K562 (cell line): Measurements from ENCODE around the gene CCDC136. TPM values are rescaled to one million over a fixed set of nuclear protein-coding genes. Genes with fewer than 3 reads are reported as not detected.

ENCODE experiments used
- BMI1 ChIP-seq: fragments of 150-350 bp; IDR thresholded peaks from 2 replicates; pipeline ENCODE4 v1.6.1; 2014; ENCODE audit warnings: low read length
- CBX2 ChIP-seq: fragments of 200-600 bp; sonication (generic); IDR thresholded peaks from one replicate; pipeline ENCODE4 v1.6.1; 2012; ENCODE audit warnings: mild to moderate bottlenecking, low read length, inconsistent platforms; ENCODE audit not compliant: insufficient read depth, poor library complexity, severe bottlenecking
- CSDE1 ChIP-seq, 2 experiments: fragments of 450-650 bp; IDR thresholded peaks; 2 replicates each; pipeline ENCODE4 v1.6.1; 2016; ENCODE audit warnings: mild to moderate bottlenecking in 1 of 2
- DPF2 ChIP-seq: fragments of 450-650 bp; IDR thresholded peaks from 2 replicates; pipeline ENCODE4 v1.6.1; 2016
- ERF ChIP-seq: fragments of 450-650 bp; formaldehyde crosslinking; IDR thresholded peaks from 2 replicates; pipeline ENCODE4 v1.4.0; 2020; ENCODE audit warnings: mild to moderate bottlenecking, mixed read lengths
- EWSR1 ChIP-seq: fragments of 450-650 bp; IDR thresholded peaks from 2 replicates; pipeline ENCODE4 v1.6.1; 2018; ENCODE audit warnings: borderline replicate concordance, mild to moderate bottlenecking, low read depth, moderate library complexity; ENCODE audit not compliant: partially characterized antibody
- HOXB6 ChIP-seq: fragments of 250-450 bp; sonication (Bioruptor Pico); IDR thresholded peaks from 2 replicates; pipeline ENCODE4 v1.5.1; 2022; ENCODE audit warnings: mild to moderate bottlenecking, borderline replicate concordance
- MEF2D ChIP-seq: conservative IDR thresholded peaks from 2 replicates; pipeline ENCODE4 v1.6.1; 2016; ENCODE audit warnings: low read depth, missing genetic modification characterization, missing compliant biosample characterization
- MYBL2 ChIP-seq, 2 experiments: fragments of 450-650 bp in 1 of 2; sonication (generic) in 1 of 2; formaldehyde crosslinking in 1 of 2; IDR thresholded peaks; 2 replicates each; pipeline versions ENCODE4 v1.6.1 to v1.8.1; 2017 to 2022; ENCODE audit warnings: borderline replicate concordance in 1 of 2, inconsistent platforms in 1 of 2, low read depth in 1 of 2, mild to moderate bottlenecking in 1 of 2, missing genetic modification reagents in 1 of 2, moderate library complexity in 1 of 2
- NR2F6 ChIP-seq: fragments of 450-650 bp; formaldehyde crosslinking; IDR thresholded peaks from 2 replicates; pipeline ENCODE4 v1.4.0; 2020; ENCODE audit warnings: mild to moderate bottlenecking
- PRMT5 ChIP-seq: sonication (generic); formaldehyde crosslinking; IDR thresholded peaks from 2 replicates; pipeline ENCODE4 v1.5.0; 2020; ENCODE audit warnings: missing genetic modification reagents
- SIRT6 ChIP-seq: IDR thresholded peaks from one replicate; pipeline ENCODE4 v1.6.1; 2012; ENCODE audit warnings: low read depth, mild to moderate bottlenecking, control low read depth, inconsistent platforms, low read length, moderate library complexity
- SIX5 ChIP-seq, 2 experiments: IDR thresholded peaks; 2 replicates each; pipeline ENCODE4 v1.6.1; 2011; ENCODE audit warnings: low read length in 2 of 2, borderline replicate concordance in 1 of 2, low read depth in 1 of 2, mild to moderate bottlenecking in 1 of 2, moderate library complexity in 1 of 2; ENCODE audit not compliant: insufficient read depth in 1 of 2
- SRSF7 ChIP-seq: fragments of 200-400 bp; formaldehyde crosslinking; optimal IDR thresholded peaks from 2 replicates; pipeline ENCODE3; 2017; ENCODE audit warnings: mild to moderate bottlenecking, low read depth, low read length
- SRSF9 ChIP-seq: fragments of 200-400 bp; formaldehyde crosslinking; IDR thresholded peaks from 2 replicates; pipeline ENCODE4 v1.6.1; 2017; ENCODE audit warnings: low read depth, low read length, borderline replicate concordance
- TBL1XR1 ChIP-seq, 2 experiments: IDR thresholded peaks; 2 replicates each; pipeline ENCODE4 v1.6.1; 2012; ENCODE audit warnings: improper control_type of control experiment in 2 of 2, low read length in 2 of 2, mild to moderate bottlenecking in 1 of 2
- TBP ChIP-seq: optimal IDR thresholded peaks from 2 replicates; pipeline ENCODE3; 2011; ENCODE audit warnings: low read depth, low read length, improper control_type of control experiment
- ZBTB7A ChIP-seq: IDR thresholded peaks from 2 replicates; pipeline ENCODE4 v1.6.1; 2011; ENCODE audit warnings: low read depth, mild to moderate bottlenecking, low read length, moderate library complexity, borderline replicate concordance; ENCODE audit not compliant: control insufficient read depth
- ZKSCAN3 ChIP-seq: fragments of 250-450 bp; sonication (Bioruptor Pico); IDR thresholded peaks from 2 replicates; pipeline ENCODE4 v1.4.0; 2020
- ZNF212 ChIP-seq: fragments of 450-650 bp; formaldehyde crosslinking; IDR thresholded peaks from 2 replicates; pipeline ENCODE4 v1.4.0; 2020; ENCODE audit warnings: mild to moderate bottlenecking
- ZNF77 ChIP-seq: fragments of 250-450 bp; sonication (Bioruptor Pico); IDR thresholded peaks from 2 replicates; pipeline ENCODE4 v1.5.0; 2020
- polyA plus RNA-seq, 8 experiments: library from polyadenylated mRNA; depleted of rRNA in 4 of 8; stranded (reverse) in 5 of 8; unstranded in 3 of 8; fragments of >200 nt; fragmentation: Nextera tagmentation in 2 of 8; fragmentation: Illumina TruSeq in 1 of 8; extraction: Ambion mirVana in 2 of 8; extraction: Trizol in 1 of 8; gene quantifications; 2 replicates each; pipeline versions ENCODE4 v1.2.1 to v1.2.3, GENCODE V29; 2011 to 2014; ENCODE audit warnings: inconsistent platforms in 1 of 8, missing spikeins in 1 of 8
- total RNA-seq, 7 experiments: library from RNA; depleted of rRNA in 6 of 7; stranded (reverse); fragments of >200 nt in 6 of 7; fragmentation: Illumina TruSeq in 2 of 7; extraction: Trizol in 2 of 7; gene quantifications; 2 replicates each; pipeline versions ENCODE4 v1.2.1 to v1.2.3, GENCODE V29; 2011 to 2021; ENCODE audit warnings: low replicate concordance in 1 of 7
- TF ChIP-seq, protein P1 (sequence below): fragments of 450-650 bp; formaldehyde crosslinking; IDR thresholded peaks from 2 replicates; pipeline ENCODE4 v1.4.0; 2020; ENCODE audit warnings: mild to moderate bottlenecking, moderate library complexity
- TF ChIP-seq, protein P2 (sequence below): fragments of 450-650 bp; IDR thresholded peaks from 2 replicates; pipeline ENCODE4 v1.6.1; 2016; ENCODE audit warnings: borderline replicate concordance

CCDC136 gene
- total and polyA plus RNA-seq, 9 of the 15 experiments (the other 6 are each of a cell fraction or from before 2014, with no cell fraction given) = 2.4 to 40.8 (median 26.5) TPM

DNA sequence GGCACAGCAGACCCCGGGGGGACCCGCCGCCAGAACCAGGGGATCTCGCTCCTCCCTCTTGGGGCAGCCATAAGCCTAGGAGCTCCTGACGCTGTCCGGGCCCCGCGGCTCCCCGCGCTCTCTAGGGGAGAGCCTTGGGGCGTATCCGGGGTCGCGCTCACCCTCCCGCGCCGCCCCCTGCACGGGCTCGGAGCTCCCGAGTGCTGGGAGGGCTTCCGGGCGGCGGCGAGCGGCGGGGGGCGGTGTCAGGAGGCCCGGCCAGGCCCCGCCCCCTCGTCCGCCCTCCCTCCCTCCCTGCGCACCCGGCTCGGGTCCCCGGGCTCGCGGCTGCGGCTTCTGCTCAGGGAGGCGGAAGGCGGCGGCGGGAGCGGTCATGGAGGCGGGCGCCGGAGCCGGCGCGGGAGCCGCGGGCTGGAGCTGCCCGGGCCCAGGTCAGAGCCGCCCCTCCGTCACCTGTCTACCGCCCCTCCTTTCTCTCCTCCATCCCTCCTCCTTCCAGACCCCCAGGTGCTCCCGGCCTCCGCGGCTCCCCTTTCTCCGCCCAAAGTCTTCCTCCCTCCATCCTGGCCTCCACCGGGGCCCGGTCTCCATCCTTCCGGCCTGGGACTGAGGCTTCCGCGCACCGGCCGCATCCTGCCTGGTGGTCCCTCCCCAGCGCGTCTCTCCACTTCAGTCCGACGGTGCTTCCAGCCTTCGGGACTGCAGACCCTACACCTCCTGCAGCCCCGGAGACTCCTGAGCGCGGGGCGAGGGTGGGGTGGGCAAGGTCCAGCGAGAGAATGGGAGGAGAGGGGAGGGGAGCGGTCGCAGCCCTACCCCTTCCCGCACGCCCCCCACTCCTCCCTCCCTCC, at the start of gene CCDC136 (continued):
- TF ChIP-seq, protein P1, sequence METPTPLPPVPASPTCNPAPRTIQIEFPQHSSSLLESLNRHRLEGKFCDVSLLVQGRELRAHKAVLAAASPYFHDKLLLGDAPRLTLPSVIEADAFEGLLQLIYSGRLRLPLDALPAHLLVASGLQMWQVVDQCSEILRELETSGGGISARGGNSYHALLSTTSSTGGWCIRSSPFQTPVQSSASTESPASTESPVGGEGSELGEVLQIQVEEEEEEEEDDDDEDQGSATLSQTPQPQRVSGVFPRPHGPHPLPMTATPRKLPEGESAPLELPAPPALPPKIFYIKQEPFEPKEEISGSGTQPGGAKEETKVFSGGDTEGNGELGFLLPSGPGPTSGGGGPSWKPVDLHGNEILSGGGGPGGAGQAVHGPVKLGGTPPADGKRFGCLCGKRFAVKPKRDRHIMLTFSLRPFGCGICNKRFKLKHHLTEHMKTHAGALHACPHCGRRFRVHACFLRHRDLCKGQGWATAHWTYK (CRISPR knock-in tag) = peak; percentile 43; the same call in 1 of the 2 replicates
- TF ChIP-seq ZNF77 (CRISPR knock-in tag) (no peak), TBP (peak; percentile 67), MEF2D (tag) (no peak), ERF (CRISPR knock-in tag) (no peak), CBX2 (no peak), MYBL2 (IDR thresholded peaks at IDR 0.05; ENCODE audit: low read depth) (no peak), MYBL2 (CRISPR knock-in tag; IDR thresholded peaks at IDR 0.05; ENCODE audit: borderline replicate concordance) (no peak), SIX5 (IDR thresholded peaks at IDR 0.05; ENCODE audit: borderline replicate concordance in 1 of 2, insufficient read depth in 1 of 2, low read depth in 1 of 2, low read length in 2 of 2) (no peak), ZKSCAN3 (CRISPR knock-in tag) (no peak), ZNF212 (CRISPR knock-in tag) (no peak), SRSF9 (no peak), BMI1 (no peak), PRMT5 (CRISPR knock-in tag) (no peak), TBL1XR1 (IDR thresholded peaks at IDR 0.05; ENCODE audit: low read length in 2 of 2) (no peak), SRSF7 (no peak), SIRT6 (no peak), EWSR1 (no peak), ZBTB7A (peak; percentile 80), HOXB6 (CRISPR knock-in tag) (no peak), NR2F6 (CRISPR knock-in tag) (no peak), CSDE1 (IDR thresholded peaks at IDR 0.05) (peak in 1 of 2 experiments; percentile 46; a peak in 1 of 4 replicates), DPF2 (no peak)
- TF ChIP-seq, protein P2, sequence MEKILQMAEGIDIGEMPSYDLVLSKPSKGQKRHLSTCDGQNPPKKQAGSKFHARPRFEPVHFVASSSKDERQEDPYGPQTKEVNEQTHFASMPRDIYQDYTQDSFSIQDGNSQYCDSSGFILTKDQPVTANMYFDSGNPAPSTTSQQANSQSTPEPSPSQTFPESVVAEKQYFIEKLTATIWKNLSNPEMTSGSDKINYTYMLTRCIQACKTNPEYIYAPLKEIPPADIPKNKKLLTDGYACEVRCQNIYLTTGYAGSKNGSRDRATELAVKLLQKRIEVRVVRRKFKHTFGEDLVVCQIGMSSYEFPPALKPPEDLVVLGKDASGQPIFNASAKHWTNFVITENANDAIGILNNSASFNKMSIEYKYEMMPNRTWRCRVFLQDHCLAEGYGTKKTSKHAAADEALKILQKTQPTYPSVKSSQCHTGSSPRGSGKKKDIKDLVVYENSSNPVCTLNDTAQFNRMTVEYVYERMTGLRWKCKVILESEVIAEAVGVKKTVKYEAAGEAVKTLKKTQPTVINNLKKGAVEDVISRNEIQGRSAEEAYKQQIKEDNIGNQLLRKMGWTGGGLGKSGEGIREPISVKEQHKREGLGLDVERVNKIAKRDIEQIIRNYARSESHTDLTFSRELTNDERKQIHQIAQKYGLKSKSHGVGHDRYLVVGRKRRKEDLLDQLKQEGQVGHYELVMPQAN = peak; percentile 32; the same call in 1 of the 2 replicates
